HTR-8/SVneo (cell line): ENCODE data around the gene SMARCAD1.
A peak's percentile ranks its signal among the peaks of the same experiment; 100 is the strongest.

Source experiments
- DNase-seq: peaks from one replicate; pipeline ENCODE4 v3.0.0; 2011; ENCODE audit warnings: low spot score, mixed read lengths; ENCODE audit not compliant: insufficient read length
- FAIRE-seq: peaks from 2 replicates; lab custom pipeline; 2011; peaks lifted over from hg19 to GRCh38; lab: Jason Lieb, UNC

The SMARCAD1 gene, protein sequence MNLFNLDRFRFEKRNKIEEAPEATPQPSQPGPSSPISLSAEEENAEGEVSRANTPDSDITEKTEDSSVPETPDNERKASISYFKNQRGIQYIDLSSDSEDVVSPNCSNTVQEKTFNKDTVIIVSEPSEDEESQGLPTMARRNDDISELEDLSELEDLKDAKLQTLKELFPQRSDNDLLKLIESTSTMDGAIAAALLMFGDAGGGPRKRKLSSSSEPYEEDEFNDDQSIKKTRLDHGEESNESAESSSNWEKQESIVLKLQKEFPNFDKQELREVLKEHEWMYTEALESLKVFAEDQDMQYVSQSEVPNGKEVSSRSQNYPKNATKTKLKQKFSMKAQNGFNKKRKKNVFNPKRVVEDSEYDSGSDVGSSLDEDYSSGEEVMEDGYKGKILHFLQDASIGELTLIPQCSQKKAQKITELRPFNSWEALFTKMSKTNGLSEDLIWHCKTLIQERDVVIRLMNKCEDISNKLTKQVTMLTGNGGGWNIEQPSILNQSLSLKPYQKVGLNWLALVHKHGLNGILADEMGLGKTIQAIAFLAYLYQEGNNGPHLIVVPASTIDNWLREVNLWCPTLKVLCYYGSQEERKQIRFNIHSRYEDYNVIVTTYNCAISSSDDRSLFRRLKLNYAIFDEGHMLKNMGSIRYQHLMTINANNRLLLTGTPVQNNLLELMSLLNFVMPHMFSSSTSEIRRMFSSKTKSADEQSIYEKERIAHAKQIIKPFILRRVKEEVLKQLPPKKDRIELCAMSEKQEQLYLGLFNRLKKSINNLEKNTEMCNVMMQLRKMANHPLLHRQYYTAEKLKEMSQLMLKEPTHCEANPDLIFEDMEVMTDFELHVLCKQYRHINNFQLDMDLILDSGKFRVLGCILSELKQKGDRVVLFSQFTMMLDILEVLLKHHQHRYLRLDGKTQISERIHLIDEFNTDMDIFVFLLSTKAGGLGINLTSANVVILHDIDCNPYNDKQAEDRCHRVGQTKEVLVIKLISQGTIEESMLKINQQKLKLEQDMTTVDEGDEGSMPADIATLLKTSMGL

GRCh38 chr4:94207469-94208224 is at the start of gene SMARCAD1:
Gene SMARCAD1 (plus strand): TSS chr4:94207865. CDS start chr4:94208395, 530 bp downstream.
- peak; percentile 33 for FAIRE-seq
- peak; percentile 65 for DNase-seq

DNA sequence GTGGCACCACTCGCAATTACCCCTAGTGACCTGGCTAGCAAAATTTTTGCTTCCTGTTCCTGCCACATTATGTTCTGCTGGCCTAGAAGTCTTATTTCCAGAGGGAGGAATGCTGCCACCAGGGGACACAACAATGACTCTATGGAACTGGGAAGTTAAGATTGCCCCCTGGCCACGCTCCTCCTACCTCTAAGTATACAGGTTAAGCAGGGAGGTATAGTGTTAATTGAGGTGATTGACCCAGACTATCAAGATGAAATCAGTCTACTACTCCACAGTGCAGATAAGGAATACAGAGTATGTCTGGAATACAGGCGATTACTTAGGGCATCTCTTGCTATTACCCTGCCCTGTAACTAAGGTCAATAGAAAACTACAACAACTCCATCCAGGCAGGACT is 48.8 kb upstream of the SMARCAD1 start:
- FAIRE-seq: no peak
- DNase-seq: no peak

- DNase-seq (no peak), FAIRE-seq (no peak)
Measured at GRCh38 chr4:94159790-94160189, 47.9 kb upstream of the SMARCAD1 start.

DNA sequence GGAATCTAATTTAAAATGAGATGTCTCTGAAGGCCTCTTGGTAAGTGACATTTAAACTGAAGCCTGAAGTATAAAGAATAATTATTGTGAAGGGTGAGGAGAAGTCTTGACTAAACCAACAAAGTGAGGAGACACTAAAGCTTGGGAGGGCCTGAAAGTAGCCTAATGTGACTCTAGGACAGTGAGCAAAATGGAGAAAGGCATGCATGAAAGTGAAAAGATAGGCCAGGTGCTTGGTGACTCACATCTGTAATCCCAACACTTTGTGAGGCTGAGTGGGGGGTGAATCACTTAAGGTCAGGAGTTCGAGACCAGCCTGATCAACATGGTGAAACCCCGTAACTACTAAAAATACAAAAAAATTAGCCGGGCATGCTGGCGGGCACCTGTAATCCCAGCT is 46.9 kb upstream of the SMARCAD1 start:
- DNase-seq (no peak), FAIRE-seq (no peak)

- FAIRE-seq (no peak), DNase-seq (no peak)
Measured at GRCh38 chr4:94165256-94165655, 42.4 kb upstream of the SMARCAD1 start.

DNA sequence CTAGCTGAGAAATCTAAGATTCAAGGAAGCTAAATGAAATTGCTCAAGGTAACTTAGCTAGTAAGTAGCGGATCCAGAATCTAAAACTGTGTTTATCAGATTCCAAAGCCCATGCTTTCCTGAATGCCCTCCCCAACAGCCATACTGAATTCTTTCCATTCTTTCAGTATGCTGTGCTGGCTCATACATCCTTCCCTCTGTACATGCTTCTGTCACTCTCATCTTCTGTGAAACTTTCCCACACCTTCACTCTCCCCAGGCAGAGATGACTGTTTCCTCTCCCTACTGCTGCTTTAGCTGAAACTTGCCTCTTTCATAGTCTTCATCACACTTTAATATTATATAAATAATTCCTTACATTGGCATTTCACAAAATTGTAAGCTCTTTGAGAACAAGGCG is 39.3 kb upstream of the SMARCAD1 start:
- DNase-seq (no peak), FAIRE-seq (no peak)

DNA sequence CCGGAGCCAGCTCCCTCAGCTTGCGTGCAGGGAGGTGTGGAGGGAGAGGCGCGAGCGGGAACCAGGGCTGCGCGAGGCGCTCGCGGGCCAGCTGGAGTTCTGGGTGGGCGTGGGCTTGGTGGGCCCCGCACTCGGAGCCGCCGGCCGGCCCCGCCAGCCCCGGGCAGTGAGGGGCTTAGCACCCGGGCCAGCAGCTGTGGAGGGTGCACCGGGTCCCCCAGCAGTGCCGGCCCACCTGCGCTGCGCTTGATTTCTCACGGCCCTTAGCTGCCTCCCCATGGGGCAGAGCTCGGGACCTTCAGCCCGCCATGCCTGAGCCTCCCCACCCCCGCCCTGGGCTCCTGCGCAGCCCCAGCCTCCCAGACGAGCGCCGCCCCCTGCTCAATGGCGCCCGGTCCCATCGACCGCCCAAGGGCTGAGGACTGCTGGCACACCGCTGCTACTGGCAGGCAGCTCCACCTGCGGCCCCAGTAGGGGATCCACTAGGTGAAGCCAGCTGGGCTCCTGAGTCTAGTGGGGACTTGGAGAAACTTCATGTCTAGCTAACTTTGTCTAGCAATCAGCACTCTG is 37.8 kb upstream of the SMARCAD1 start:
- DNase-seq: no peak
- no peak for FAIRE-seq

DNA sequence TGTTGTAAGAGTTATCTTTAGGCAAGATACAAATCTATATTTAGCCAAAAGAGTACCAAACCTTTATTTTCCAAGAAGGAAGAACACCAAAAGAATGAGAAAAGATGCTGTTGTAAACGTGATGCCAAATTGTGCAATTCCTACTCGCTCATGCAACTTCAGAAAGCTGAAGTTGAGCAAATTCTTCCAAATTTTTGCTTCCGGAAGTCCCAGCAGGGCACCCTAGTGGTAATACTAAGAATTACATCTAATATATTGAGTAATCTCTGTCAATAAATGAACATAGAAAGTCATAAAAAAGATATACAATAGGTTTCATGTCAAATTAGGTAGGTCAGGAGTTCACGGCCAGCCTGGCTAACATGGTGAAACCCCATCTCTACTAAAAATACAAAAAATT is 36.0 kb upstream of the SMARCAD1 start:
- FAIRE-seq: no peak

GRCh38 chr4:94175553-94176261 is 32.0 kb upstream of the SMARCAD1 start:
- no peak for DNase-seq
- no peak for FAIRE-seq

More for the DNA sequence above, 36.0 kb upstream of the SMARCAD1 start:
- DNase-seq: no peak

DNA sequence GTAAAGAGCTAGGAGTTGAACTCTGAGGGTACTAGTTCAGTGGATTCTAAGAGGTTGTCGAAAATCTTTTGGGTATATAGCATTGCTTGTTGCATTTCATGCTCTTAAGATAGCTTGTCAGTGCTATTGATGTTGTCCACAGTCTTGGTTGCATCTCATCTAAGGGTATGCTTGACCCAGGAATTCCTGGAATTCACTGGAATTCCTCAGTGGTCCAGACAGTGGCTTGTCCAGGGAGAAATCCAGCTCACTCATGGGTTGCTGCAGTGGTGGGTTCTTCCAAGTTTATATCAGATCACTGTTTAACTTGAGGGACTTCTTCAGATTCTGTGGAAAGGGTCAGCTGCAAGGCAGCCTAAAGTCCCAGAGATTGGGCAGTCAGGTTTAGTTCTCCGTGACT is 29.8 kb upstream of the SMARCAD1 start:
- DNase-seq (no peak), FAIRE-seq (no peak)

- FAIRE-seq: no peak
- no peak for DNase-seq
Measured at GRCh38 chr4:94181815-94182214, 25.9 kb upstream of the SMARCAD1 start.

- DNase-seq (no peak), FAIRE-seq (no peak)
Measured at GRCh38 chr4:94202769-94203168, 4.9 kb upstream of the SMARCAD1 start.

- FAIRE-seq (no peak), DNase-seq (no peak)
Measured at GRCh38 chr4:94208266-94208665, 601 bp downstream of the SMARCAD1 start.

- no peak for DNase-seq
- no peak for FAIRE-seq
Measured at GRCh38 chr4:94208918-94209317, 1.3 kb downstream of the SMARCAD1 start.

DNA sequence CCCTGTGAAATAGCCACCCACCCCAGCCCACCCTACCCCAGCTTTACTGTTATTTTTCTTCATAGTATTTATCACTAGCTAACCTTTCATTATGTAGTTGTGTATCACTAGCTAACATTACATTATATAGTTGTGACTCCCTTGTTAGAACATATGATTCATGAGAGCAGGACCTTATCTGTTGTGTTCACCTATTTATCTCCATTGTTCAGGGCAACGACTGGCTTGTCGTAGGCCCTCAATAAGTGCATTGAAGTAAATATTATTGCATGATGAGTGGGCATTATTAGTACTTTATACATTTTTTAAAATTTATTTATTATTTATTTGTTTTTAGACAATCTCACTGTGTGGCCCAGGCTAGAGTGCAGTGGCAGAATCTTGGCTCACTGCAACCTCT is 4.2 kb downstream of the SMARCAD1 start:
- no peak for DNase-seq
- FAIRE-seq: no peak

- DNase-seq (no peak), FAIRE-seq (no peak)
Measured at GRCh38 chr4:94214703-94215319, 7.1 kb downstream of the SMARCAD1 start.

DNA sequence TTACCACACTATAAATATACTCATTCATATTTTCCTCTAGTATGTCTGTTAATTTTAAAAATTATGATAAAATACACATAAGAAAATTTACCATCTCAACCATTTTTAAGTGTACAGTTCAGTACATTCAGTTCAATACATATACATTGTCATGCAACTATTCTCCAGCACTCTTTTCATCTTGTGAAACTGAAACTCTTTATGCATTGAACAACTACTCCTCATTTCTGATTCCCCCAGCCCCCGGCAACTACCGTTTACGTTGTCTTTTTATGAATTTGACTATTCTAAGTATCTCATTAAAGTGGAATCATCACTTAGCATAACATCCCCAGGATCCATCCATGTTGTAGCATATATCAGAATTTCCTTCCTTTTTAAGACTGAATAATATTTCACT is 8.7 kb downstream of the SMARCAD1 start:
- DNase-seq (no peak), FAIRE-seq (no peak)

- DNase-seq (no peak), FAIRE-seq (no peak)
Measured at GRCh38 chr4:94219402-94219801, 11.7 kb downstream of the SMARCAD1 start.

DNA sequence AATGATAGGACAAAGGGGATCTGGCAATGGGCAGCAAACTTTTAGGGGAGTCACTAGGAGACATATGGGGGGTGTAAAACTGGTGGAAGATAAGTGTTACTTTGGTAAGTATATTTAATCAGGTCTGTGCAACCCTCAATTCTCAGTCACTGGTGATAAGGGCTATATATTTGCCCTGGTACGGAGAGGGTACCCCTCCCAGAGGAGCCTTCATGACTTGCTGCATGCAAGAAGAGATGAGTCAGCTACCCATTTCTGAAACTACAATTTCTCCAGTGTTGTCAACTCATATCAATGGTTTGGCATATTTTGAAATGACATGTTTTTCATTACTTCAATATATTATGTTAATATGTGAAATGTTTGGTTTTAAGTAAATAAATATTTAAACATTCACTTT is 14.3 kb downstream of the SMARCAD1 start:
- DNase-seq: no peak
- FAIRE-seq: no peak
